Heart left ventricle (tissue), 13 donors: ENCODE results near the gene GPC3.

Source experiments
- CTCF ChIP-seq, 12 donors: fragments of 200-600 bp; sonication (generic) in 4 of 12; IDR thresholded peaks; one replicate each; pipeline versions ENCODE4 v1.5.0 to v1.8.0; 2018 to 2022; ENCODE audit warnings: antibody characterized with exemption in 12 of 12, mild to moderate bottlenecking in 5 of 12
- POLR2A ChIP-seq, 2 donors: fragments of 450-650 bp; IDR thresholded peaks; one replicate each; pipeline ENCODE4 v1.6.1; 2017; ENCODE audit warnings: antibody characterized with exemption in 2 of 2, mild to moderate bottlenecking in 2 of 2, moderate library complexity in 2 of 2
- donor health status: ischemic (EF 13 %, LVEDD 7.1; RV severe dilation, severe dysfunction).
- donor health status: DM: no; HTN: yes; CAD: no.
- donor health status: DM: no; HTN: no; CAD: no.
- donor health status: ischemic (EF 25% LVEDD 6.9; RV normal size, moderate dysfunction).
- donor health status: ischemic (EF 25% LVEDD 5.7; RV mildly dilated, moderate dysfunction).
- donor health status: ischemic (EF 35%, LVEDD 5.7; RV mildly dilated, moderate dysfunction).
- donor health status: nonischemic (EF 11% LVEDD 7.7; RV severe dilation, severe dysfunction).
- donor health status: DM: yes; HTN: yes; CAD: no.
- donor health status: PGD.
- donor health status: ischemic (EF 29% LVEDD 5.4; RV normal size, mild dysfunction).
- donor health status: nonischemic (EF 23%, LVEDD 6.1; RV moderate dilation, normal function).

DNA sequence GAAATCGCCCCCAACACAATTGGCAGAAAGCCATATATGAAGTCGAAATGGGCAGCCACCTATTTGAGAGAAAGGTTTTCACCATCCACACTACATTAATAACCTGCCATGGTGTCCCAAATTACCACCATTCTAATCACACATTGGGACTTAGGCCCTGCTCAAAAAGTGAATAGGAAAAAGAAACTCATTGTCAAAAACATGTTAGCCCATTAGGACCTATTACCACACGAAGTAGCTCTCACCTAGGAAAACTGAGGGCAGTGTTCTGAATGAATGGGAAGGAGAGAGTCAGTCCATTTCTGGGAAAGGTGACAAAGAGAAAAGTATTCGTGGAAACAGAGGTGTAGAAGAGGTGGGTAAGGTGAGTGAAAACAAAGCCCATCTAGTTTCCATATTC, 60.8 kb downstream of the GPC3 start:
- no peak for TF ChIP-seq CTCF (IDR thresholded peaks at IDR 0.05)
- no peak for TF ChIP-seq POLR2A (IDR thresholded peaks at IDR 0.05)
